ENCODE data around the gene PSMD2.

PSMD2 gene

GRCh38 chr3:184282941-184283340, 16.1 kb upstream of the PSMD2 start:
- no peak for DNase-seq

DNA sequence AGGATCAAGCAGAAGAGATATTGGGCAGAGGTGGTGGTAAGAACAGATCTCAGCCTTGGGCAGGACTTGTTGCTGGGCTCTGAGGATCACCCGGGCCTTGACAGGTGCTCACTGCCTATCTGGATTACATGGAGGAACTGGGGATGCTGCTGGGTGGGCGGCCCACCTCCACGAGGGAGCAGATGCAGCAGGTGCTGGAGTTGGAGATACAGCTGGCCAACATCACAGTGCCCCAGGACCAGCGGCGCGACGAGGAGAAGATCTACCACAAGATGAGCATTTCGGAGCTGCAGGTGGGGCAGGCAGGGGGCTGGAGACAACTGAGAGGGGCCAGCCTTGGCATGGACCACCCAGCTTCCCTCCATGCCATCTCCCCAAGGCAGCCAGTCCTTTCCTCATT, 15.4 kb upstream of the PSMD2 start:
- DNase-seq = no peak

DNA sequence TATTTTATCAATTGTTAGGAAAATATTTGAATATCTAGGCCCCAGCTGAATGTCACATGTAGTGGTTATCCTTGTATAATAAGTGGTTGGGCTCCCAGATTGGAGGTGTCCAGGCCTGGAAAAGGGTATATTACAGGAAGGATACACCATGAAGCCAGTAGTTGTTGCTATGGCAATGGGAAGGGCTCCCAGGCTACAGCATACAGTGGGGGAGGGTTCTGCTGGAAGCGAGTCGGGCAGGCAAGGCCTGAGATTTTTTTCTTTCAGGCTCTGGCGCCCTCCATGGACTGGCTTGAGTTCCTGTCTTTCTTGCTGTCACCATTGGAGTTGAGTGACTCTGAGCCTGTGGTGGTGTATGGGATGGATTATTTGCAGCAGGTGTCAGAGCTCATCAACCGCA, 14.3 kb upstream of the PSMD2 start:
- peak; percentile 76 for DNase-seq

DNA sequence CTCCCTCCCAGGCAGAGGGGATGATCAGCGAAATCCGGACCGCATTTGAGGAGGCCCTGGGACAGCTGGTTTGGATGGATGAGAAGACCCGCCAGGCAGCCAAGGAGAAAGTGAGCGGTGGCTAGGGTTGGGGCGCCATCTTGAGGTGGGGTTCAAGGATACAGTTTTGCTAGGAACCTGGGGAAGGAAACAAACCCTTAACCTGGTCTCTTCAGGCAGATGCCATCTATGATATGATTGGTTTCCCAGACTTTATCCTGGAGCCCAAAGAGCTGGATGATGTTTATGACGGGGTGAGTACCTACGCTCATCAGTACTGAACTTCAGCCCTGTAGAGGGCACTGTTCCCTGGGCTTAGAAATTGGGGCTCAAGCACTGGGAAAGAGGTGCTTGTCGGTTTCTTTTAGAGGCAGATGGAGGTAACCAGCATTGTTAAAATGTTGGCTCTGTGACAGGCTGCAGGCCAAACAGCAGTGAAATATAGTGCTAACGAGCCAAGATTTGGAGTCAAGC, 9.6 kb upstream of the PSMD2 start:
- DNase-seq = peak; percentile 53

GRCh38 chr3:184290331-184290730, 8.7 kb upstream of the PSMD2 start:
- no peak for DNase-seq

DNA sequence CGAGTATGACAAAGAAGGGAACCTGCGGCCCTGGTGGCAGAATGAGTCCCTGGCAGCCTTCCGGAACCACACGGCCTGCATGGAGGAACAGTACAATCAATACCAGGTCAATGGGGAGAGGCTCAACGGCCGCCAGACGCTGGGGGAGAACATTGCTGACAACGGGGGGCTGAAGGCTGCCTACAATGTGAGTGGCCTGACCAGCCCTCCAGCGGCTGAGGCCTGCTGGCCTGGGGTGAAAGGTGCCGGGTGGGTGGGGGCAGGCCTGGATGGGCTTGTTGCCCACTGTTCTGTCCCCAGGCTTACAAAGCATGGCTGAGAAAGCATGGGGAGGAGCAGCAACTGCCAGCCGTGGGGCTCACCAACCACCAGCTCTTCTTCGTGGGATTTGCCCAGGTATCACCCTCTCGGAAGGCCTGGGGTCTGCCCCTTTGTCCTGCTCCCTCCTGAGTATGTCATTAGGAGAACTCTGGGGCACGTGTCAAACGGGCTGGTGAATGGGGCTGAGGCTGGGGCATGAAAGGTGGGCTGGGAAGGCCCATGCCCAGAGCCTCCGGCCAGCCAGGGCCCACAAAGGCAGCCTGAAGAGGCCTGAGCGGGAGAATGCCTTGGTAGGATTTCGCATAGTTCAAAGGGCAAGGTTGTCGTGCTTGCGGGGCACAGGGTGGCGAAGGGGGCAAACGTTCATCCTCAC, 7.8 kb upstream of the PSMD2 start:
- DNase-seq = no peak

DNA sequence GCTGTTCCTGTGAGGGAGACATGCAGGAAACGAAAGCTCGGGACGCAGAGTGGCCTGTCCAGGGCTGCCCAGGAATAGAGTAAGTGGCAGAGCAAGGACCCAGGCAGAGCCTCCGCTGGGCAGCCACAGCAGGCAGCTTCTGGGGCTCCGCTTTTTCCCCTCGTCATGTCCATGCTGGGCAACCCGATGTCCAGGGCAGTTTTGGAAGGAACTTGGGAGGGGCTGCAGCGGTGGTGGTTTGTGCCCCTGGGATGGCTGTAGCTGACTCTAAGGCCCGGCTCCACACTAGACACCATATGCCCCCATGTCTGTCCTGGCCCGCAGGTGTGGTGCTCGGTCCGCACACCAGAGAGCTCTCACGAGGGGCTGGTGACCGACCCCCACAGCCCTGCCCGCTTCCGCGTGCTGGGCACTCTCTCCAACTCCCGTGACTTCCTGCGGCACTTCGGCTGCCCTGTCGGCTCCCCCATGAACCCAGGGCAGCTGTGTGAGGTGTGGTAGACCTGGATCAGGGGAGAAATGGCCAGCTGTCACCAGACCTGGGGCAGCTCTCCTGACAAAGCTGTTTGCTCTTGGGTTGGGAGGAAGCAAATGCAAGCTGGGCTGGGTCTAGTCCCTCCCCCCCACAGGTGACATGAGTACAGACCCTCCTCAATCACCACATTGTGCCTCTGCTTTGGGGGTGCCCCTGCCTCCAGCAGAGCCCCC, 7.1 kb upstream of the PSMD2 start:
- no peak for DNase-seq

DNA sequence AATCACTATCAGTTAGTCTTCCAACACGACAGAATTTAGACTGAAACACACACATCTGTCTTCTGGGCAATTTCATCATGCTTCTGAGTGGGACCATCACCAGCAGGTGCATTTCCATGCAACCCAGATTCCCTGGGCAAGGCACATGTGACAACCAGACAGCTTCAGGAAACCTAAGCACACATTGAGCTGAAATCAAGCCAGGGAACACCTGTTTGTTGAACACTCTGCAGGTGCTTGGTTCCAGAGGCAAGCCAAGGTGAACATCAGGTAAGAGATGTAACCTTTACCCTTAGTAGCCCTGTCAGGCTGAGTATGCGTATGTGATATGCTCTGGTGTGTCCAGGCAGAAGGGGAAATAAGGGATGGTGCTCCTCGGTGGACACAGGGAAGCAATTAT, 3.3 kb upstream of the PSMD2 start:
- no peak for DNase-seq

DNA sequence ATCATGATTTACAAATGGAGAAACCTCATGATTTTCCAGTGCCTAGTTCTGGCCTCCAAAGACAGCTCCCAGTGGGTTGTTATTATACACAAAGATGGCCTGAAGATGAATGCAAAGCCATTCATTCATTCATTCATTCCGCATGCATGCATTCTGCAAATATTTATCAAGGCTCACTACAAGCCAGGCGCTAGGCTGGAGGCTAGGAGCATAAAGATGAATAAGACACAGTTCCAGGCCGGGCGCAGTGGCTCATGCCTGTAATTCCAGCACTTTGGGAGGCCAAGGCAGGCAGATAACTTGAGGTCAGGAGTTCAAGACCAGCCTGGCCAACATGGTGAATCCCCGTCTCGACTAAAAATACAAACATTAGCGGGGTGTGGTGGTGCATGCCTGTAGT, 2.4 kb upstream of the PSMD2 start:
- no peak for DNase-seq

DNA sequence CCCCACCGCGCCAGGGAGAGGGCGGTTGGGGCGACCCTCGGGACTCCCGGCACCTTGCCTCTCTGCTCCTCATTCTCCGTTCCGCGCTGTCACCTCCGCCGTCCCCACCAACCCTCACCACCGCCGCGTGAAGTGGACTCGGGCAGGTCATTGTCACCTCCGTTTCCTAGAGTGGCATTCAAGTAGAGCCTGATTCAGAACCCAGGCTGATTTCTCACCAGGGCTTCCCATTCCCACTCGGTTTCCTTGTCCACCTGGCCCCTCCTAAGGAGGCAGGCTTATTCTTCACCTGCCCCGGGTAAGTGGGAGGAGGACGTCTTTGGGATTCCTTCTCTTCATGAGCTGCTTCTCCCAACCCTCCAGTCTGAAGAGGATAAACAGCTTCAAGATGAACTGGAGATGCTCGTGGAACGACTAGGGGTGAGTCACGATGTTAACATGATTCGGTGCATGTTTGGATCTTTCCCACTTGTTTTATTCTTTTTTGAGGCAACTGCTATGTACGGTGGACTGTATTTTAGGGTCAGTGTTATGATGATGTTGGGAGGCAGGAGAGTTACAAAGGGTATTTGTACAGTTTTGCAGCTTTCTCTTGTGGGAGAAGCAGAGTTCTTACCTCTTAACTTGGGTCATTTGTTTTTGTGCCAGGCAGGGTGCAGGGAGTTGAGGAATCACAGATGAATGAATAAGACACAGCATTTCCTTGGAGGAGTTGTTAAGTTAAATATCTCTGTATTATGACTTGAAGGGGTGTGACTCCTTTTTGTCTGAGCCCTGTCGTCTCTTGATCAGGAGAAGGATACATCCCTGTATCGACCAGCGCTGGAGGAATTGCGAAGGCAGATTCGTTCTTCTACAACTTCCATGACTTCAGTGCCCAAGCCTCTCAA, 692 bp downstream of the PSMD2 start:
- no peak for DNase-seq

DNA sequence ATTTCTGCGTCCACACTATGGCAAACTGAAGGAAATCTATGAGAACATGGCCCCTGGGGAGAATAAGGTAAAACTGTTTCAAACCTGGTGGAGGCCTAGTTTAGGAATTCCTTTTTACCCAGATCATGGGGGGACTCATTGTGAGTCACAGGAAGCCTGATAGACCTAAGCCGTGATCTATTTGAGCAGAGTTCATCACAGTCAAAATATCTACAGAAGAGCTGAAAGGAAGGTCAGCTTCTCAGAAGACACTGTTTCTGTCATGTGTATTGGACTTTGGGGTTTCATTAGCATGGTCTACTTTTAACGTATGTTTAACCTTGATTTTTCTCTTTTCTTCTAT, 1.3 kb downstream of the PSMD2 start:
- DNase-seq = no peak

DNA sequence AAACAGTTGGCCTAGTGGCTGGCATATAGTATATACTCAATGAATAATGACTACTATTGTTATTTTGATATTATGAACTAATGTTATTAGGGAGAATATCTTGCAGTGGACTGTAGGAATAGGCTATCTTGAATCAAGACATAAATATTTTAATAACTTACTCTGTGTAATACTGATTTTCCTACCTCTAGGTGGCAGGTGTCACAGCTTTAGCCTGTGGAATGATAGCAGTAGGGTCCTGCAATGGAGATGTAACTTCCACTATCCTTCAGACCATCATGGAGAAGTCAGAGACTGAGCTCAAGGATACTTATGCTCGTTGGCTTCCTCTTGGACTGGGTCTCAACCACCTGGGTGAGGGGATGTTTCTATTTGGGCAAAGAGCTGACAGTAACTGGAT, 6.5 kb downstream of the PSMD2 start:
- DNase-seq = no peak

GRCh38 chr3:184306341-184306972, 7.4 kb downstream of the PSMD2 start:
- no peak for DNase-seq

- DNase-seq = no peak
These were observed 8.9 kb downstream of the PSMD2 start for GRCh38 chr3:184307915-184308314.

DNA sequence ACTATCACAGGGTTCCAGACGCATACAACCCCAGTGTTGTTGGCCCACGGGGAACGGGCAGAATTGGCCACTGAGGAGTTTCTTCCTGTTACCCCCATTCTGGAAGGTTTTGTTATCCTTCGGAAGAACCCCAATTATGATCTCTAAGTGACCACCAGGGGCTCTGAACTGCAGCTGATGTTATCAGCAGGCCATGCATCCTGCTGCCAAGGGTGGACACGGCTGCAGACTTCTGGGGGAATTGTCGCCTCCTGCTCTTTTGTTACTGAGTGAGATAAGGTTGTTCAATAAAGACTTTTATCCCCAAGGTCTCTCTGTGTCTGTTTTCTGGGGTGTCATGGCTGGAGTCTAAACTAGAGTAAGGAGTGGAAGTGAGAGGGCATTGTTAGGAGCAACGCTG, 9.7 kb downstream of the PSMD2 start:
- DNase-seq = no peak

GRCh38 chr3:184311633-184312032, 12.6 kb downstream of the PSMD2 start:
- no peak for DNase-seq

- peak; percentile 96 for DNase-seq
These were observed 15.3 kb downstream of the PSMD2 start, which contains the start of gene EIF4G1 for GRCh38 chr3:184314363-184314699. TSS of gene EIF4G1 (plus strand) at chr3:184314606. CDS start at chr3:184315797, 1,191 bp downstream.

DNA sequence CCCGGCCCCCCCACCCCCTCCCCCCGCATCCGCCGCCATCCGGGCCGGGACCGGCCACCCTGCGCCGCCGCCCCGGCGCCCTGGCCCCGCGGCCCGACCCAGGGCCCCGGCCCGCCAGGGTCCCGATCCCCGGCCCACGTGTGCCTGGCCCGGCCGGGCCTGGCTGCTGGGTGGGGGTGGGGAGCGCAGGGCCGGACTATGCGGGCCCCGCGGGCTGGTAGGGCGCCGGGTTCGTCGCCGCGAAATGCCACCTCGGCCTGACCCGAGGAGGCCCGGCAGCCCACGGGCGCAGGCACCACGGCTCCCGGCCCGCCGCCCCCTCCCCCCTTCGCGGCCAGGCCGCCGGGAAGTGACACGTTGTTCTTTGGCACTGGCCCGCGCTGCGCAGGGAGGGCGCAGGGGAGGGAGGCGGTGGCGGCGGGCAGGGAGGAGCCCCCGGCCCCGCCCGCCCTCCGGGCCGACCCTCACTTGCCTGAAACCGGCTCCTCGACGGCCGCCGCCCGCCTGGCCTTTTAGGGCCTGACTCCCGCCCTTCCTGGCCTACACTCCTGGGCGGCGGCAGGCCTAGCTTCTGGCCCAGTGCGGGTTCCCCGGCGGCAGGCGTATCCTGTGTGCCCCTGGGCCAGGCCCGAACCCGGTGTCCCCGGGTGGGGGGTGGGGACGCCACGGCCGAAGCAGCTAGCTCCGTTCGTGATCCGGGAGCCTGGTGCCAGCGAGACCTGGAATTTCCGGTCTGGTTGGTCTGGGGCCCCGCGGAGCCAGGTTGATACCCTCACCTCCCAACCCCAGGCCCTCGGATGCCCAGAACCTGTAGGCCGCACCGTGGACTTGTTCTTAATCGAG, 15.9 kb downstream of the PSMD2 start:
- peak; percentile 79 for DNase-seq

GRCh38 chr3:184315543-184315867, 16.5 kb downstream of the PSMD2 start:
- no peak for DNase-seq

DNA sequence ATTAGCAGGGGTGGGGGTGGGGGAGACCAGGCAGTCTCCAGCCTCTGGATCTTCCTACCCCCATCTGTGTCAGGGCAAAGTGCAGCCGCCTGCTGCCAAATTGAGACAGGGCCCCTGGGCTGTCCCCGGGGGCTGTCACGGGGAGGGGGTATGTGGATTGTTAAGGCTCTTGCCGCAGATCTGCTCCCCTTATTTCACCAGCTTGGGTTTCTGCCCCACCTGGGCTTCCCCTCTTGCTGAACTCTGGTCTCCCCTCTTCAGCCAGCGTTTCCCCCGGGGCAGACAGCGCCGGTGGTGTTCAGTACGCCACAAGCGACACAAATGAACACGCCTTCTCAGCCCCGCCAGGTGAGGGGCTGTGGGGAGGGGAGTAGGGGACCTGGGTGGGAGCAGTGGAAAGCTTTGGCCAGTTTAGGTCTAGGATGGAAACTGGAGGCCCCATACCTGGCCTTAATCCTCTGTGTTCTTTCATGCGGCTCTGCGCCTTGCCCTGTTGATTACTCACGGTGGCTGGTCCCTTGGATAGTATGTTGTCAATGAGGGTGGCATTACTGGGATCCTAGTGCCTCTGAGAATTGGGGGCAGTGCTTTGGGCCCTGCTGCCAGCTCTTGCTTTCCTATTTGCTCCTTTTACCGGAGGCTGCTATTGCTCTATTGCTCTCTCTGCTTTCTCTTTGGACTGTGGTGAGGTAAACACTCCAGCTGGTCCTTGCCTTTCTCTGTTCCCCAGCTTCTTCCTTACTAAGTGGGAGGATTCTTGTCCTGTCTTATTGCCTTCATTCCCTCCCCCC, 17.0 kb downstream of the PSMD2 start:
- DNase-seq = no peak

GRCh38 chr3:184316792-184317191, 17.8 kb downstream of the PSMD2 start:
- no peak for DNase-seq

- DNase-seq = no peak
These were observed 18.2 kb downstream of the PSMD2 start for GRCh38 chr3:184317201-184317600.
